Osteoblast (primary cell): ENCODE data around the gene NOSTRIN. TPM values are rescaled to one million over a fixed set of nuclear protein-coding genes. Genes with fewer than 3 reads are reported as not detected.

Experiments used
- DNase-seq: peaks from one replicate; pipeline ENCODE4 v3.0.0; 2011; ENCODE audit warnings: low spot score, mixed read lengths; ENCODE audit not compliant: insufficient read length; ENCODE audit errors: missing footprints
- H2AFZ ChIP-seq: 2 replicates; pipeline ENCODE4 v1.6.0; 2011; ENCODE audit warnings: mild to moderate bottlenecking, low read length
- H3K27ac ChIP-seq: 2 replicates; pipeline ENCODE4 v1.5.1; 2011; ENCODE audit warnings: mild to moderate bottlenecking, low read depth, low read length, moderate library complexity
- H3K27me3 ChIP-seq: 2 replicates; pipeline ENCODE4 v1.6.0; 2012; ENCODE audit warnings: mild to moderate bottlenecking, control low read depth, inconsistent platforms, low read length, moderate library complexity; ENCODE audit not compliant: insufficient read depth
- H3K36me3 ChIP-seq: 2 replicates; pipeline ENCODE4 v1.5.1; 2011; ENCODE audit warnings: mild to moderate bottlenecking, low read length, control low read depth, moderate library complexity; ENCODE audit not compliant: insufficient read depth
- H3K4me1 ChIP-seq: 2 replicates; pipeline ENCODE4 v1.5.1; 2011; ENCODE audit warnings: mild to moderate bottlenecking, low read length, control low read depth, moderate library complexity; ENCODE audit not compliant: insufficient read depth
- H3K4me2 ChIP-seq: 2 replicates; pipeline ENCODE4 v1.6.0; 2011; ENCODE audit warnings: mild to moderate bottlenecking, low read length; ENCODE audit not compliant: insufficient read depth
- H3K4me3 ChIP-seq: fragments of 200-600 bp; sonication (generic); 3 replicates; pipeline ENCODE4 v1.5.1; 2012; ENCODE audit warnings: mild to moderate bottlenecking, low read length, inconsistent platforms; ENCODE audit not compliant: insufficient read depth
- H3K79me2 ChIP-seq: 2 replicates; pipeline ENCODE4 v1.6.0; 2012; ENCODE audit warnings: mild to moderate bottlenecking, low read length, control low read depth, inconsistent platforms; ENCODE audit not compliant: insufficient read depth
- H3K9me3 ChIP-seq: 2 replicates; pipeline ENCODE4 v1.5.1; 2011; ENCODE audit warnings: low read depth, low read length, control low read depth
- H4K20me1 ChIP-seq: 2 replicates; pipeline ENCODE4 v1.6.0; 2012; ENCODE audit warnings: mild to moderate bottlenecking, low read length, control low read depth; ENCODE audit not compliant: insufficient read depth
- total RNA-seq: library from RNA; depleted of rRNA; stranded (reverse); fragments of >200 nt; gene quantifications from 2 replicates; pipeline ENCODE4 v1.2.3, GENCODE V29; 2012
- TF ChIP-seq, protein P1 (sequence below): IDR thresholded peaks from 2 replicates; pipeline ENCODE4 v1.5.1; 2011; ENCODE audit warnings: mild to moderate bottlenecking, low read depth, low read length, moderate library complexity; ENCODE audit errors: extremely low read depth

Gene NOSTRIN, protein sequence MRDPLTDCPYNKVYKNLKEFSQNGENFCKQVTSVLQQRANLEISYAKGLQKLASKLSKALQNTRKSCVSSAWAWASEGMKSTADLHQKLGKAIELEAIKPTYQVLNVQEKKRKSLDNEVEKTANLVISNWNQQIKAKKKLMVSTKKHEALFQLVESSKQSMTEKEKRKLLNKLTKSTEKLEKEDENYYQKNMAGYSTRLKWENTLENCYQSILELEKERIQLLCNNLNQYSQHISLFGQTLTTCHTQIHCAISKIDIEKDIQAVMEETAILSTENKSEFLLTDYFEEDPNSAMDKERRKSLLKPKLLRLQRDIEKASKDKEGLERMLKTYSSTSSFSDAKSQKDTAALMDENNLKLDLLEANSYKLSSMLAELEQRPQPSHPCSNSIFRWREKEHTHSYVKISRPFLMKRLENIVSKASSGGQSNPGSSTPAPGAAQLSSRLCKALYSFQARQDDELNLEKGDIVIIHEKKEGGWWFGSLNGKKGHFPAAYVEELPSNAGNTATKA
- 0.59 and 1.4 TPM in 2 replicates for total RNA-seq

DNA sequence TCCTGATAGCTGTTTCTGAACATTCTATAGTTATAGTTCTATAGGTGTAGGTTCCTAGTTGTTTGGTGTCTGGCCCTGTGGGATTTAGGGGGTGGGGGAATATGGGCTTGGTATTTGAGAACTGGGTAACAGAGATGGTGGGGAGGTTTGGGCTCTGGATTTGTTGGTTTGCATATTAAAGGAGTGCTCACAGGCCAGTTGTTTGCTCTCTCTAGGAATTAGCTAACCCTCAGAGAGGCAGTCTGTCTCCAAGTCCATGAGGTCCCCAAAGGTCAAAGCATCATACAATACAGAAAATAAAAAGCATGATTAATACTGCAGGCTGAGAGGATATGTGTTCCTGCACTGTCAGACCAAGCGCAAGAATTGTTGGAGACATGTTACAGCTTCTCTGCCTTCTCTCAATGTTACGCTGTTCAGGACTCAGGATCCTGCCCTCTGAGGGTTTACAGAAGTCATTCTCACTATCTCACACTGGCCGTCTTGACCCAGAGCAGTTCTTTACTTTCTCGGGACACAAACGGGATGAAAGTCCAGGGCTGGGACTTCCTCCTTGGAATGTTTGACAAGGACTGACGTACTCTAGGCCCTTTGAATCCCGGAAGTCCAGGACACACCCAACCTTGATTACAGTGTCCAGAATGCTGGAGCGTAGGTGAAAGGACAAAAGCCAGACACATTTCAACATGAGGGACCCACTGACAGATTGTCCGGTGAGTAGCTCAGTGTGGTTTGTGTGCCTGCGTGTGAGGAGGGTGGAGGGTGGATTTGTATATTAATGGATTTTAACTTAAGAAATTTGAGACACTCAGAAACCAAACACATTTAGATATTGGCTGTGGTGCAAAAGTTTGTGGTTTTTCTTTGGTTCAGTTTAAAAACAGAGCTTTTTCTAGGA, at the start of gene NOSTRIN:
Gene NOSTRIN, plus strand, starts transcription at position 677 of the 898 bp plus-strand sequence. Its CDS starts 10 bp downstream, at position 687.
- TF ChIP-seq, protein P1, sequence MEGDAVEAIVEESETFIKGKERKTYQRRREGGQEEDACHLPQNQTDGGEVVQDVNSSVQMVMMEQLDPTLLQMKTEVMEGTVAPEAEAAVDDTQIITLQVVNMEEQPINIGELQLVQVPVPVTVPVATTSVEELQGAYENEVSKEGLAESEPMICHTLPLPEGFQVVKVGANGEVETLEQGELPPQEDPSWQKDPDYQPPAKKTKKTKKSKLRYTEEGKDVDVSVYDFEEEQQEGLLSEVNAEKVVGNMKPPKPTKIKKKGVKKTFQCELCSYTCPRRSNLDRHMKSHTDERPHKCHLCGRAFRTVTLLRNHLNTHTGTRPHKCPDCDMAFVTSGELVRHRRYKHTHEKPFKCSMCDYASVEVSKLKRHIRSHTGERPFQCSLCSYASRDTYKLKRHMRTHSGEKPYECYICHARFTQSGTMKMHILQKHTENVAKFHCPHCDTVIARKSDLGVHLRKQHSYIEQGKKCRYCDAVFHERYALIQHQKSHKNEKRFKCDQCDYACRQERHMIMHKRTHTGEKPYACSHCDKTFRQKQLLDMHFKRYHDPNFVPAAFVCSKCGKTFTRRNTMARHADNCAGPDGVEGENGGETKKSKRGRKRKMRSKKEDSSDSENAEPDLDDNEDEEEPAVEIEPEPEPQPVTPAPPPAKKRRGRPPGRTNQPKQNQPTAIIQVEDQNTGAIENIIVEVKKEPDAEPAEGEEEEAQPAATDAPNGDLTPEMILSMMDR, result no peak
- H3K4me2 ChIP-seq, result peak within 1 kb of the TSS; percentile 71
- H3K4me3 ChIP-seq, result peak within 1 kb of the TSS; percentile 28

DNA sequence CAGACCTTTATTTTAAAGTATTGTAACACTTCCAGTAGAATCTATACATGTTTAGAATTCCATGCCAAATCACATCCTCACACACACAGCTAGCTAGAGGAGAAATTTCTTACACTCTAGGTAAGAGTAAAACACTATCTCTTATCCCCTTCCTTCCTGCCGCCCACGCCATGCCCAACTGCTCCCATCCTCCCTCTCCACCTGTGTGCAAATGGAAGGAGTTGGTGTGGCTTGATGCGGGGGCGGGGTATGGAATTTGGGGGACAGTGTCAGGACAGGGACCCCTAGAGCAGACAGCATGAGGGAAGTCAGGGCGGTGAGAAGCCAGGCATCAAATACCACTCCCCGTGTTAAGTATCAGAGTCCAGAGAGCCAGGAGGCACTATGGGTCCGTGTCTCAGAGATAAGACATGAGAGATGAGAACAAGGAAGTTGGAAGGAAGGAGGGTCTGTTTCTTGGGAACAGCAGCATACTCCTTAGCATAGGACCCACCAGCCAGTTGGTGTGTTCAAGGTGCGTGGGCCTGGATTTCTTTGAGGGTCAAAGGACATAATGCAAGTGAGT, 48.6 kb upstream of the NOSTRIN start:
- H3K79me2 ChIP-seq, result no peaks in the 10 kb centered on the region
- no peaks in the 10 kb centered on the region for H3K27me3 ChIP-seq
- TF ChIP-seq, protein P1, result no peak
- H2AFZ ChIP-seq, result no peak overlapping the region
- DNase-seq, result no peak
- no peak overlapping the region for H3K4me2 ChIP-seq
- H3K4me3 ChIP-seq, result no peak overlapping the region
- no peaks in the 10 kb centered on the region for H3K36me3 ChIP-seq
- H3K9me3 ChIP-seq, result no peaks in the 10 kb centered on the region
- no peaks in the 10 kb centered on the region for H4K20me1 ChIP-seq
- no peaks in the 10 kb centered on the region for H3K4me1 ChIP-seq
- no peak overlapping the region for H3K27ac ChIP-seq

More for the DNA sequence above, at the start of gene NOSTRIN:
- H4K20me1 ChIP-seq, result no peaks in the 10 kb centered on the region
- no peaks in the 10 kb centered on the region for H3K36me3 ChIP-seq
- H3K79me2 ChIP-seq, result no peaks in the 10 kb centered on the region
- no peak for DNase-seq
- no peaks in the 10 kb centered on the region for H3K27me3 ChIP-seq
- H2AFZ ChIP-seq, result peak within 1 kb of the TSS; percentile 75
- H3K4me1 ChIP-seq, result peaks cover 11% of the 10 kb centered on the region
- H3K9me3 ChIP-seq, result no peaks in the 10 kb centered on the region
- H3K27ac ChIP-seq, result no peak within 1 kb of the TSS

DNA sequence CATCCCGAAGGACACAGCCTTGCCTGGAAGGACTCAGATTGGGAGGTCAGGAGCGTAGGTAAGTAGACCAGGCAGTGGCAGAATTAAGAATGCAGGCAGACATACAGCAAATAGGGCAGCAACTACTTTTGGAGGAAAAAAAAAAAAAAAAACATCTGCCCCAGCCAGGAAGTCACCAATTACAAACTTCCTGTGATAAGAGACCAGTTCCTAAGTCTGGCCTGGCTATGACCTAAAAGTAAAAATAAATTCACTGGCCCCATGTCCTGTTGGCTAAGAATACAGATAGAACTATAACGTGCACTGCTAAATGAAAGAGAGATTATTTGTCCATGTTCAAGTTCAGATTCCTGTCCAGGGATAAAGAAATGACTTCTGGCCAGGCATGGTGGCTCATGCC, 45.2 kb upstream of the NOSTRIN start:
- no peaks in the 10 kb centered on the region for H3K9me3 ChIP-seq
- no peak for DNase-seq
- H3K4me1 ChIP-seq, result no peaks in the 10 kb centered on the region
- TF ChIP-seq, protein P1, result no peak
- no peaks in the 10 kb centered on the region for H3K27me3 ChIP-seq
- H3K4me3 ChIP-seq, result no peak overlapping the region
- no peaks in the 10 kb centered on the region for H4K20me1 ChIP-seq
- H3K4me2 ChIP-seq, result no peak overlapping the region
- H2AFZ ChIP-seq, result no peak overlapping the region
- no peaks in the 10 kb centered on the region for H3K79me2 ChIP-seq
- no peak overlapping the region for H3K27ac ChIP-seq
- H3K36me3 ChIP-seq, result no peaks in the 10 kb centered on the region
